ENCODE results near the gene IL22RA1.

DNA sequence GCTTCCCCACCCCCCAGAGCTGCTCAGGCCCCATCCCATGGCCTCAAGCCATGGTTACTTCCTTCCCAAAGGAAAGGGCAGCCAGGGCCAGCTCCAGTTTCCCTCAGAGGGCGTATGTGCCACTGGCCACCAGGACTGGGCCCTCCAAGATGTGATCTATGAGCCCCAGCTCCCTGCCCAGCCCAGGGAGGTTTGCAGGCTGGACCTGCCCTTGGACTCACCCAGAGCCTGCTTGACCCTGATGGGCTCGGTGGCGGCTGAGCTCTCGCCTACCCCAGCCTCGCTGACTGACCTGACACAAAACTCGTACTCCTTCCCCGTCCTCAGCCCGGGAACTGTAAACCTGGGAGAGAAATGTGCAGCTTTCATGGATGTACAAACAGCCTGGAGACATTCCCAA lies 60.6 kb downstream of the IL22RA1 start:
- TF ChIP-seq, protein P1, sequence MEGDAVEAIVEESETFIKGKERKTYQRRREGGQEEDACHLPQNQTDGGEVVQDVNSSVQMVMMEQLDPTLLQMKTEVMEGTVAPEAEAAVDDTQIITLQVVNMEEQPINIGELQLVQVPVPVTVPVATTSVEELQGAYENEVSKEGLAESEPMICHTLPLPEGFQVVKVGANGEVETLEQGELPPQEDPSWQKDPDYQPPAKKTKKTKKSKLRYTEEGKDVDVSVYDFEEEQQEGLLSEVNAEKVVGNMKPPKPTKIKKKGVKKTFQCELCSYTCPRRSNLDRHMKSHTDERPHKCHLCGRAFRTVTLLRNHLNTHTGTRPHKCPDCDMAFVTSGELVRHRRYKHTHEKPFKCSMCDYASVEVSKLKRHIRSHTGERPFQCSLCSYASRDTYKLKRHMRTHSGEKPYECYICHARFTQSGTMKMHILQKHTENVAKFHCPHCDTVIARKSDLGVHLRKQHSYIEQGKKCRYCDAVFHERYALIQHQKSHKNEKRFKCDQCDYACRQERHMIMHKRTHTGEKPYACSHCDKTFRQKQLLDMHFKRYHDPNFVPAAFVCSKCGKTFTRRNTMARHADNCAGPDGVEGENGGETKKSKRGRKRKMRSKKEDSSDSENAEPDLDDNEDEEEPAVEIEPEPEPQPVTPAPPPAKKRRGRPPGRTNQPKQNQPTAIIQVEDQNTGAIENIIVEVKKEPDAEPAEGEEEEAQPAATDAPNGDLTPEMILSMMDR (IDR thresholded peaks at IDR 0.05; ENCODE audit: poor library complexity, severe bottlenecking) = no peak
- no peak for TF ChIP-seq EP300 (conservative IDR thresholded peaks at IDR 0.05; ENCODE audit: poor library complexity, severe bottlenecking)
- TF ChIP-seq TAF1 (IDR thresholded peaks at IDR 0.05; ENCODE audit: low read depth) = no peak
- TF ChIP-seq, protein P2, sequence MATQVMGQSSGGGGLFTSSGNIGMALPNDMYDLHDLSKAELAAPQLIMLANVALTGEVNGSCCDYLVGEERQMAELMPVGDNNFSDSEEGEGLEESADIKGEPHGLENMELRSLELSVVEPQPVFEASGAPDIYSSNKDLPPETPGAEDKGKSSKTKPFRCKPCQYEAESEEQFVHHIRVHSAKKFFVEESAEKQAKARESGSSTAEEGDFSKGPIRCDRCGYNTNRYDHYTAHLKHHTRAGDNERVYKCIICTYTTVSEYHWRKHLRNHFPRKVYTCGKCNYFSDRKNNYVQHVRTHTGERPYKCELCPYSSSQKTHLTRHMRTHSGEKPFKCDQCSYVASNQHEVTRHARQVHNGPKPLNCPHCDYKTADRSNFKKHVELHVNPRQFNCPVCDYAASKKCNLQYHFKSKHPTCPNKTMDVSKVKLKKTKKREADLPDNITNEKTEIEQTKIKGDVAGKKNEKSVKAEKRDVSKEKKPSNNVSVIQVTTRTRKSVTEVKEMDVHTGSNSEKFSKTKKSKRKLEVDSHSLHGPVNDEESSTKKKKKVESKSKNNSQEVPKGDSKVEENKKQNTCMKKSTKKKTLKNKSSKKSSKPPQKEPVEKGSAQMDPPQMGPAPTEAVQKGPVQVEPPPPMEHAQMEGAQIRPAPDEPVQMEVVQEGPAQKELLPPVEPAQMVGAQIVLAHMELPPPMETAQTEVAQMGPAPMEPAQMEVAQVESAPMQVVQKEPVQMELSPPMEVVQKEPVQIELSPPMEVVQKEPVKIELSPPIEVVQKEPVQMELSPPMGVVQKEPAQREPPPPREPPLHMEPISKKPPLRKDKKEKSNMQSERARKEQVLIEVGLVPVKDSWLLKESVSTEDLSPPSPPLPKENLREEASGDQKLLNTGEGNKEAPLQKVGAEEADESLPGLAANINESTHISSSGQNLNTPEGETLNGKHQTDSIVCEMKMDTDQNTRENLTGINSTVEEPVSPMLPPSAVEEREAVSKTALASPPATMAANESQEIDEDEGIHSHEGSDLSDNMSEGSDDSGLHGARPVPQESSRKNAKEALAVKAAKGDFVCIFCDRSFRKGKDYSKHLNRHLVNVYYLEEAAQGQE (IDR thresholded peaks at IDR 0.05; ENCODE audit: borderline replicate concordance) = no peak
- TF ChIP-seq RAD21 (conservative IDR thresholded peaks at IDR 0.05) = no peak
